Activated T-cell treated with anti-CD3 and anti-CD28 coated beads for 48 hours (primary cell): ENCODE measurements around the gene RIMKLA.

ENCODE experiments used
- DNase-seq: peaks from one replicate; pipeline ENCODE4 v3.0.0-alpha.2; 2020; ENCODE audit warnings: low read depth

Gene RIMKLA

GRCh38 chr1:42430286-42431135 lies 49.9 kb downstream of the RIMKLA start:
- no peak for DNase-seq

- DNase-seq, result no peak
Observed at GRCh38 chr1:42431514-42431913, 50.9 kb downstream of the RIMKLA start.

- no peak for DNase-seq
Observed at GRCh38 chr1:42432714-42433113, 52.1 kb downstream of the RIMKLA start.

GRCh38 chr1:42433369-42433768 lies 52.8 kb downstream of the RIMKLA start:
- no peak for DNase-seq

- DNase-seq, result no peak
Observed at GRCh38 chr1:42434340-42434739, 53.7 kb downstream of the RIMKLA start.

GRCh38 chr1:42439940-42440339 lies 59.3 kb downstream of the RIMKLA start:
- DNase-seq, result no peak

GRCh38 chr1:42442662-42443061 lies 62.1 kb downstream of the RIMKLA start:
- no peak for DNase-seq

GRCh38 chr1:42449256-42449655 lies 68.7 kb downstream of the RIMKLA start:
- no peak for DNase-seq

GRCh38 chr1:42450061-42450460 lies 69.5 kb downstream of the RIMKLA start:
- no peak for DNase-seq

GRCh38 chr1:42453386-42453785 lies 72.8 kb downstream of the RIMKLA start:
- no peak for DNase-seq

GRCh38 chr1:42454403-42454802 lies 73.8 kb downstream of the RIMKLA start:
- DNase-seq, result no peak

- DNase-seq, result peak; percentile 90
Observed at GRCh38 chr1:42456010-42456753, 75.6 kb downstream of the RIMKLA start, which contains the start of the genes PPCS and ZMYND12. TSS of gene PPCS (plus strand) at chr1:42456543. CDS start at chr1:42456566, 23 bp downstream. TSS of gene ZMYND12 (minus strand) at chr1:42456022. CDS start at chr1:42455997, 25 bp downstream.

GRCh38 chr1:42456754-42457089 lies 76.1 kb downstream of the RIMKLA start:
- peak; percentile 45 for DNase-seq

GRCh38 chr1:42461196-42461595 lies 80.6 kb downstream of the RIMKLA start:
- DNase-seq, result no peak

- DNase-seq, result peak; percentile 91
Observed at GRCh38 chr1:42462828-42463763, 82.5 kb downstream of the RIMKLA start, which contains the start of gene CCDC30. TSS of gene CCDC30 (plus strand) at chr1:42463286. CDS start at chr1:42480552, 17,266 bp downstream.

- no peak for DNase-seq
Observed at GRCh38 chr1:42463921-42464320, 83.3 kb downstream of the RIMKLA start.

GRCh38 chr1:42466030-42466429 lies 85.4 kb downstream of the RIMKLA start:
- DNase-seq, result no peak

- DNase-seq, result no peak
Observed at GRCh38 chr1:42469727-42470126, 89.1 kb downstream of the RIMKLA start.
